Right lobe of liver (tissue), 4 donors: ENCODE measurements around the gene SLC17A7.

Source experiments
- POLR2A ChIP-seq: fragments of 450-650 bp; IDR thresholded peaks from one replicate; pipeline ENCODE4 v1.6.1; 2017; ENCODE audit warnings: antibody characterized with exemption, mild to moderate bottlenecking
- TF ChIP-seq, protein P1 (sequence below), 4 donors: fragments of 200-600 bp in 3 of 4; fragments of 450-650 bp in 1 of 4; IDR thresholded peaks; one replicate each; pipeline versions ENCODE4 v1.5.1 to v1.8.0; 2016 to 2022; ENCODE audit warnings: antibody characterized with exemption in 4 of 4, mild to moderate bottlenecking in 2 of 4
- donor health status: DM: no; HTN: no; CAD: no.
- donor health status: DM: no; HTN: no; CAD: no.
- donor health status: DM: no; HTN: yes; CAD: no.

DNA sequence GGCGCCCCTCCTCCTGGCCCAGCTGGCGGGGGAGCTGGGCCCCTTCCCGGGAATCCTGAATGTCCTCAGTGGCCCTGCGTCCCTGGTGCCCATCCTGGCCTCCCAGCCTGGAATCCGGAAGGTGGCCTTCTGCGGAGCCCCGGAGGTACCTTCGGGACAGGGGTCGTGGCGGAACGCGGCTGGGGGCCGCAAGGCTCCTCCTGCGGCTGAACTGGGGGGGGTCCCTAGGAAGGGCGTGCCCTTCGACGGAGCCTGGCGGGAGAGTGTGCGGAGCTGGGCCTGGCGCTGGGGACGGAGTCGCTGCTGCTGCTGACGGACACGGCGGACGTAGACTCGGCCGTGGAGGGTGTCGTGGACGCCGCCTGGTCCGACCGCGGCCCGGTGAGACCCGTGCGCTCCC is 20.3 kb upstream of the SLC17A7 start:
- TF ChIP-seq, protein P1, sequence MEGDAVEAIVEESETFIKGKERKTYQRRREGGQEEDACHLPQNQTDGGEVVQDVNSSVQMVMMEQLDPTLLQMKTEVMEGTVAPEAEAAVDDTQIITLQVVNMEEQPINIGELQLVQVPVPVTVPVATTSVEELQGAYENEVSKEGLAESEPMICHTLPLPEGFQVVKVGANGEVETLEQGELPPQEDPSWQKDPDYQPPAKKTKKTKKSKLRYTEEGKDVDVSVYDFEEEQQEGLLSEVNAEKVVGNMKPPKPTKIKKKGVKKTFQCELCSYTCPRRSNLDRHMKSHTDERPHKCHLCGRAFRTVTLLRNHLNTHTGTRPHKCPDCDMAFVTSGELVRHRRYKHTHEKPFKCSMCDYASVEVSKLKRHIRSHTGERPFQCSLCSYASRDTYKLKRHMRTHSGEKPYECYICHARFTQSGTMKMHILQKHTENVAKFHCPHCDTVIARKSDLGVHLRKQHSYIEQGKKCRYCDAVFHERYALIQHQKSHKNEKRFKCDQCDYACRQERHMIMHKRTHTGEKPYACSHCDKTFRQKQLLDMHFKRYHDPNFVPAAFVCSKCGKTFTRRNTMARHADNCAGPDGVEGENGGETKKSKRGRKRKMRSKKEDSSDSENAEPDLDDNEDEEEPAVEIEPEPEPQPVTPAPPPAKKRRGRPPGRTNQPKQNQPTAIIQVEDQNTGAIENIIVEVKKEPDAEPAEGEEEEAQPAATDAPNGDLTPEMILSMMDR (IDR thresholded peaks at IDR 0.05), result no peak
- TF ChIP-seq POLR2A, result no peak
